ENCODE measurements around the gene C4orf50.

Gene C4orf50

DNA sequence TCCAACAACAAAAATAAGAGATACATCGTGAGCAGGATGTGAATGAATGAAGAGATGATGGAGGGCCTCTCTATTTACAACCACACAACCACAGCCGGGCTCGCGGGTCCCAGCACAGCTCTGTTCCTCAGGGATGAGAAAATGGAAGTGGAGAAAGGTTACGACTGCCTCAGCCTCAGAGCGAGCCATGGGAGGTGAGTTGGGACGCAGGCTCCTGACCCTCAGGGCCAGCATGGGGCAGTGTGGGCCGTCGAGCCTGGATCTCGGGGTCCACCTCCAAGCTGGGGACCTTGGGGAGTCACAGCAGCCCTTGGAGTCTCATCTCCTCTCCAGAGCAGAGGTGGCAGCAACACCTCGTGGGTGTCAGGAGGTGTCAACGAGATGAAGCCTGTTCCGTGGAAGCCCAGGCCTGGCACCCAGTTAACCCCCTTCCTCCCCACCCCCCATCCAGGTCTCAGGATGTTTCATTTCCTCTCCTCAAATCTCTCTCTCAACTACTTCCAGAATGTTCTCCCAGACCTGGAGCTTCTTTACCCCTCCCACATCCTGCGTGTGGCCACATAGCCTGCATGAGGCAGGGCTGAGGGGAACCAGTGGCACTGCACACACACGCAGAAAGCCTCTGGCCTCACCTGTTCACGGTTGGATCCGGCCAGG is 25.9 kb downstream of the C4orf50 start:
- no peak for DNase-seq (ENCODE audit: low read depth)

DNA sequence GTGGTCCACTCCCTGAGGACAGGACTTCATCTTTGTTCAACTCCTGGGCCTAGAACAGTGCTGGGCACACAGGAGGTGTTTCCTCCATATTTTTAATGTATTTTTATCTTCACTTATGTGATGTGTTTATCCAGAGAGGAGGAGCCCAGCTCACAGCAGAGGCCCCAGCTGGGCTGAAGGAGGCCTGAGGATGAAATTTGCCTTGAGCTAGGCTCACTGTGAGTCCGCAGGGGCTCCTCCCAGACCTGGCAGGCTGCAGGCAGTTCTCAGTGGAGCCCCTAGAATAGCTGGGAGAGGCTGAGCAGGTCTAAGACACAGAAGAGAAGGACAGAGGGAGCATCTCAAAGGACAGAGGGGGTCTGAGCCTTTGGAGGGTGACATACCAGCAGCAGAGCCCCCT is 26.8 kb downstream of the C4orf50 start:
- no peak for DNase-seq (ENCODE audit: low read depth)

DNA sequence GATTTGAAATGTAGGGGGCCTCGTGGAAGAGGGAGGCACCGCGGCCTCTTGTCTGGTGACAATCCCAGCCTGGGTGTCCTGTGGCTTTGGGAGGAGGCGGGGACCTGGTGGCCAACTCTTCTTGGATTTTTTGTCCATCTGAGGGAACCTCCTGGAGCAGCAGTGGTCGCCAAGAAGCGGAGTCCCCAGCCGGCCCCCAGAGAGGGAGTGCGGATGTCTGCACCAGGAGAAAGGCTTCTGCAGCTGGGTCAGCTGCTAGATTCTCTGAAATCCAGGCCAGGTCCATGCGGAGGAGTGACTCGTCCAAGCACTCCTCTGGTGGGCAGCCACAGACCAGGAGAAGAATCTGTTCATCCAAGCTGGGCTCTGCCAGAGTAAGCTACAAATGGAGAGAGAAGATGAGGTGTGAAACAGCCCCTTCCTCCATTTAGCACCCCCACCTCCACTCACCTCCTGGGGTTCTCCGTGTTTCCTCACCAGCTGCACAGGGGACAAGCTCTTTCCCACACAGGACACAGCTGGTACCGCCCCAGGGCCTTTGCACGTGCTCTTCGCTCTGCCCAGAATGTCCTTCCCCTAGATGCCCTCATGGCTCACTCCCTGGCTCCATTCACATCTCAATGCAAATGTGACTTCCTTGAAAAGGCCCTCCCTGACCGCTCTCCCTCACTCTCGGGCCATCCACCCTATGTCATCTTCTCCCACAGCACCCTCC is 27.6 kb downstream of the C4orf50 start:
- DNase-seq (ENCODE audit: low read depth): no peak

DNA sequence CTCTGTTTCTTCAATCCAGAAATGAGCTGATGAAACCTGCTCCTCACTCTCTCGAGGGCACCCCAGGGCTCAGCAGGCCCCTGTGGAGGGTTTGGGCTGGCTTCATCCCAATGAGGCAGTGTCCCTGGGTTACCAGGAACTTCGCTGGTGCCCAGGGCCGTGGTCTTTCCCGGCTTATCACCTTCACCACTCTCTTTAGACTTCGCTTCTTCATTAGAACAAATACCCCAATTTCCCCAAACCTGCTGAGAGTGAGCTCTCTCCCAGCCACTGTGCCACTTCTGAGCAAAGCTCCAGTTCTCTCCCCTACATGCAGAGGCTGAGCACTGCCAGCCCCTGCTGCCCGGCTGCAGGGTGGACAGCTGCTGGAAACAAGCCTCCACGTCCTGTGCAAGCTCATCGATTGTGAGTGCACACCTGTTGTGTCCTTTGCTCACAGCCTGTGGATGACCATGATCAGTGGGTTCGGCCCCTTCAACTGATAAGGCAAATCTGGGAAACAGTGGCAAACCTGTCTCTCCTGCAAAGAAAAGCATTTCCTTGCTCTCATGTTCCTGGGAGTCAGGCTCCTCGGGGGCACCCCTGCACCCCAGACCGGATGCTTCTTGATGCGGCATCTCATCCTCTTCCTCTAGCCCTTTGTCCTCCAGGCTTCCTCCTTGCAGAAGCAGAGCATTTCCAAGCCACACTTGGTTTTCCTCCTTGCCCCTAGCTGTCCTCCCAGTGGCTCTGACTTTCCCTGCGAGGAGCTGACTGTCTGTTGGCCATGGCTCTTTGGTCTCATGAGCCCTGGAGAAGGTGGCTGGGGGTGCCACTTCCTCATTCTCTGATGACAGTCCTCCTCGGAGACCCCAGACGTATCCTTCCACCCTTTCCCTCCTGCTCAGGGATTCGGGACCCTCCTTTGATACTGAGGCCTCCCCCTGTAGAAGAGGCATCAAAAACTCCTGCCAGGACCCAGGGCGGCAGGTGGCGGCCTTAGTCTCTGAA is 28.7 kb downstream of the C4orf50 start:
- DNase-seq (ENCODE audit: low read depth): no peak

DNA sequence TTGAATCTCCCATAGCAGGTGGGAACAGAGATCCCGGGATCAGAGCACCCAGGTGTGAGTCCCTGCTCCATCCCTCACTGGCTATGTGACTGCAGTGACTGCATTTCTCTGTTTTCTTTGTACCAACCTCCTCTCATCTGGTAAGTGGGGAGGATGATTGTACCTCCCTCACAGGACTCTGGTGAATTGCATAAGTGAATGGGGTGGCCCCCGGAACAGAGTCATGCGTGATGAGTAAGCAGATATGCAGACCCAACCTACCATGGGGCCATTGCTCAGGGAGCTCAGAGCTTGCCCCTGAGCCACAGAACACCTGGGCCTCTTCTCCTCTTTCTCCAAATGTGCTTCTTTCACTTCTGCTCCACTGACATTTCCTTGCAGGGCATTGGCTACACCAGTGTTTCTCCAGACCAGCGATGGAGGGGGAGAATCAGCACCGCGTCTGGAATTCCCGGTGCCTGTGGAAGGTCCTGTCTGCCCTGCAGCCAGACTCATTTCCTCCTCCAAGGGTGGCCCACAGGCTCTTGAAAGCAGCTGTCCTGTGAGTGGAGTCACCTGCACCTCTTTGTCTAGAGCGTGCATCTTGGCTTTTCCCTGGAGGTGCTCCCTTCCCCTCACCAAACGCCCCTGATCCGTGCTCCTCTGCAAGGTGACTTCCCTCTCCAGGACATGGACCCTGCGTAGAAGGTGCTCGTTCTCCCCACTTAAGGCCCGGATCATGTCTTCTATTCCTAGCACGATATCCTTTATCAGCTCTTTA is 30.0 kb downstream of the C4orf50 start:
- DNase-seq (ENCODE audit: low read depth): no peak

DNA sequence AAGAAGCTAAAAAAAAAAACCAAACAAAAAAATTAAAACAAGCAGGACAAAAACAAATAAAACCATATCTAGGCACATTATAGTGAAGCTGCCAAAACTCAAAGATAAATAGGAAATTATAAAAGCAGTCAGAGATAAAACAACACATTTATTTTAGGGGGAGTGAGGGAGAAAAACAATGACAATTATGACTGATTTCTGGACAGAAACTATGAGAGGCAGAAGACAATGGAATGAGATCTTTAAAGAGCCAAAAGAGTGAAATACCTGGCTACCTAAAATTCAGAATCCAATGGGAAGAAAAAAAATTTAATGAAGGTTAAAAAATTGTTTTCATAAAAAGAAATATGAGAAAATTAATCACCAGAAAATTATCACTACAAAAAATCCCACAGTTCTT is 33.4 kb downstream of the C4orf50 start:
- no peak for DNase-seq (ENCODE audit: low read depth)

DNA sequence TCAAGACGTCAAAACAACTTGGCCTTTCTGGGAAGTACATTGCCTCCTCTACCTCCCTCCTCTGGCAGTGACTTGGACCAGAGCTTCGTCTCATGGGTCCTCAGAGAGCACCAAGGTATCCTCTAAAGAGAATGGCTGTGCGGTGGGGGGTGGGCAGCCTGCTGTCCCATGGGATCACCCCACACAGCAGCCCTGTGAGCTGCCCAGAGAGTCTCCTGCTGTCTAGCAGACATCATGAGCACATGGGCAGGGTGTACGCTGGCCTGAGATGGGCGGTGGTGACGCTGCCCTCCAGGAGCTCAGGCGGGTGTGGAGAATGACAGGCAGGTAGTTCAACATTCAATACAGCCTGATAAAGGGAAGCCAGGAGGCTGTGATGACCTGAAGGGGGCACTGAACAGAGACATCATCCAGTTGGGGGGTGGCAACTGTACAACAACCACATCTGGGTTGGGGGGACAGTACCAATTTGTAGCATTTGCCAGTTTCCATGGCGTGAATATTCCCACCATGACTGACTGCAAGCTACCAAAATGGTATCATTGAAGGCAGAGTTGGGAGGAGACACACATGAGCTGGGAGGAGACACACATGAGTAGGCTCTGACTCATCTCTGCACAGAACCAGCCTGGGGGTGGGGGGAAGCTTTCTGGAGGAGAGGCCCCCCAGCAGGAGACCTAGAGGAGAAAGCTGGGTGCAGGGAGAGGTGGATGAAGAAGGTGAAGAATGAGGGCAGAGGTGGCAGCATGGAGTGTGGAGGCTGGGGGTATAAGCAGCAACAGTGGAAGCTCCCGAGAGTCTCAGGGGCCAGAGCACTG is 35.9 kb downstream of the C4orf50 start:
- DNase-seq (ENCODE audit: low read depth): no peak

DNA sequence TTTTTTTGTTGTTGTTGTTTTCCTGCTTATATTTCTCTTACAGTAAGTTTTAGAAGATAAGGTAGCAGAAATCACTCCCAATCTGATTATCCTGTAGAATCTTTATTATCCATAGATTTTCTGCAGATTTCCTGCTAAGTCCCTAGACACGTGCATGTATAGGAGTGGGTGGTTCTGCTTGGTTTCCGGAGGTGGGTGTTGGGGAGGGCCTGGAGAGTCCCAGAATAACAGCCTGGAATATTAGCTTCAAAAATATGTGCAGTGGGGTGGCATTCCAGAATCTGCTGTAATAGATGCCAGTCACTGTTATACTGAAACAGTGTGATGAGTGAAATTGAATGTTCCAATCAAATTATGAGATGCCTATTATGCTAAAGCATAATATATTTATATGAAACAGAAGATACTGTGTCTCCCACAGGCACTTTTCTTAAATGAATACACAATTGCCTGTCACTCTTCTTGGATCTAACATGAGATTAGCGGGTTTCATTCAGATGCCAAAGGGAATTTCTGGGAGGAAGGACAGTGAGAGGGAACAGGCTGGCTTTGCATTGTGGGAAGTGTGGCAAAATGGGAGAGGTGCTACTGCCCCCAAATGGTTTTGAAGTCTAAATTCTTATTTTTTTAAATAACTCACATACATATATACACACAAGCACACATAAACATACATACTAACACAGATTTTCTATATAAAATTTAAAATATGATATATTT is 37.6 kb downstream of the C4orf50 start:
- no peak for DNase-seq (ENCODE audit: low read depth)

DNA sequence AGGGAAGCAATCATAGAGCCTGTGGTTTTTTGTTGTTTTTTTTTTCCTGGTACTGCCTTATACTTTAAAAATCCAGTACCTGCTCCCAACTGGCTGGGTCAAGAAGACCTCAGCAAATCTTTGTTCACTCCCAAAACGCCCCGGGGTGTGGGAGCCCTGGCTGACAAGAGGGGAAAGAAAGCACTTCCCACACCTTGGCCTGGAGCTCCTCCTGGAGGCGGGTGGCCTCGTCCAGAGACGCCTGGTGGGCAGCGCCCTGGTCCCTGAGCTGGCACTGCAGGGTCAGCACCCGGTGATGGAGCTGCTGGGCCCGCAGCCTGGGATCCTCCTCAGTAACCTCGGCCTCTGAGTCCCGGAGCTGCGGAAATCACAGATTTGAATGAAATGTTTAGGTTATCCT is 38.2 kb downstream of the C4orf50 start:
- DNase-seq (ENCODE audit: low read depth): no peak

DNA sequence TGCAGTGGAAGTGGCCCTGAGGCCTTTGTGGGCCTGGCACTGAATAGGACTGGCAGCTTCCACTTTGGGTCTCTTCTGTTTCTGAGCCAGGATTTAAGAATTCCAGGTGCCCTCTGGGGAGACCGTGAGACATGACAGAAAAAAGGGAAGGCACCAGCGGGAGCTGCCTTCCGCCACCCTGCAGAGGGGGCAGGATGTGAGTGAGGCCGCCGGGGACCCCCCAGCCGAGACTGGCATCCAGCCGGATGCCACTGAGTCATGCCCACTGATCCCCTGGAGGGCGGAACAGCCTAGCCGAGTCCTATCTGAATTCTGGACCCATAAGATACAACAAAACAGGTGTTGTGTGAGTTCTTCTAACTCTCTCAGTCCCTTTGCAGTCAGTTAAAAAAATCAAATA is 41.3 kb downstream of the C4orf50 start:
- DNase-seq (ENCODE audit: low read depth): no peak

DNA sequence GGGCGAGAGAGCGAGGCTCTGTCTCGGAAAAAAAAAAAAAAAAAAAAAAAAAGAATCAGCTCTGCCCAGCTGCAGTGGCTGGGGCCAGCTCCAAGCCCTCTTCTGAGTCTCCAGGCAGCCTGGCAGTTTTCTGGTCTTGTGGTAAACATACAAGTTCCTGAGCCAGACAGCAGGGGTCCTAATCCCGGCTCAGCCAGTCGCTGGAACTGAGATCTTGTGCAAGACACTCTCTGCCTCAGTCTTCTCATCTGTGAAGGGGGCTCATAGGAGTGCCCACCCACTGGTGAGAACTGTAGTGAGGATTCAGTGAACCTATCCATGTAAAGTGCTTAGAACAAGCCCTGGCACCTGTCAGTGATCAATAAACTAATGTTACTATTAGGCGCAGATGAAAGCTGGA is 41.8 kb downstream of the C4orf50 start:
- no peak for DNase-seq (ENCODE audit: low read depth)

DNA sequence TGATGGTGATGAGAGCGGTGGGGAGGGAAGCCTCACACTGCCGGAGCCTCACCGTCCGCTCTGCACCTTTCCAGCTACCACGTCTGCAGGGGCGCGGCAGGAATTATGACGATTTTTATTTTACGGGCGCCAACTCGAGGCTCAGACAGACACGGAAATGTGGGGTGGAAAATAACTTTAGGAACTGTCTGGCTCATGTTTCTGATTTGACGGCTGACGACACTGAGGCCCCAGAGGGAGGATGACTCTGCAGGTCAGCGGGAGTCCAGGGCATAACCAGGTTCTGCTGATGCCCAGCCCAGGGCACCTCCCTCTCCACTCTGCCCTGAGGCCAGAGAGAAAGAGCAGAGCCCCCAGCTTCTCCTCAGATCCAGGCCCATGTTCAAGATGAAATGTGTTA is 43.9 kb downstream of the C4orf50 start:
- DNase-seq (ENCODE audit: low read depth): no peak

DNA sequence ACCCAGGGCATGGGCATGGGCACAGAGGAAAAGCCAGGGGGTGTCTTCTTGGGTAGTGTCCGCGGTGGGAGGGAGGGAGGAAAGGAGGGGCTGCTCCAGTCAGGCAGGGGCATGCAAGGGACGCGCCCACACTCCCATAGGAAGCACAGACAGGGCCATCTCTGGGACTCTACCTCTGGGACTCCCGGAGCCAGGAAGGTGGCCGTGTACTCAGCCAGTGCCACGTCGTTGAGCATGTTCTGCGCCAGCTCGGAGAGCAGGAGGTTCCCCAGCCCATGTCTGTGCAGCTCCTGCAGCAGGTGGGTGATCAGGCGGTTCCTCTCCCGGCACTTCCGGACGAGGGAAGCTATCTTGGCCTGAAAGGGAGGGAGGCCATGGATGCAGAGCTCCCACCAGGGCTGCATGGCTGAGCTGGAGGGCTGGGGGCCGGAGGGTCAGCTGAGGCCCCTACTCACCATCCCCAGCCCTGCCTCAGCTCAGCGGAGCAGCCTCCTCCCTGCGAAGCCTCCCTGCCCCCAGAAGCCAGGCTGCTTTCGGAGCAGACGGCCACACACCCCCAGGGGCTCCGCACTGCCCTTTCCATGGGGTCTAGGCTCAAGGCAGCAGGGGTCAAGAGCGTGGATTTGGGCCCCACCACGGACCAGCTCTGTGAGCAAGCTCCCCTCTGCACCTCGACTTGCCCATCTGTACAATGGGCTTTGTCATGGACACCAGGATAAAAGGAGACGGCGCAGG is 44.6 kb downstream of the C4orf50 start:
- DNase-seq (ENCODE audit: low read depth): no peak

DNA sequence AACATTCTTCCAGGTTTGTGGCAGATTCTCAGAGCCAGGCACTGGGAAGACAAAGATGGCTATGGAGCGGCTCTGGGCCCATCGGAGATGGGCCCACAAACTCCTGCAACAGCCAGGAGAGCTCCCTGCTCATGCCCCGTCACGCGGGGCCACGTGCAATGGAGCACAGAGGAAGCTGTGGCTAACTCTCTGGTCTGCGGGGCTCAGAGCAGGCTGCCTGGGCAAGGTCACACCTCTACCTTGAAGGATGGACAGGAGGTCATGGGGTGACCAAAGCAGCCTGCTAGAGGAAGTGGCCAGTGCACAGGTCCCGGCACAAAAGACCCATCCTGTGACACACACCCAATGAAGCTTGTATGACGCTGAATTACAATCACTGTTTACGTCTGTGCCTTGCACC is 45.2 kb downstream of the C4orf50 start:
- no peak for DNase-seq (ENCODE audit: low read depth)

DNA sequence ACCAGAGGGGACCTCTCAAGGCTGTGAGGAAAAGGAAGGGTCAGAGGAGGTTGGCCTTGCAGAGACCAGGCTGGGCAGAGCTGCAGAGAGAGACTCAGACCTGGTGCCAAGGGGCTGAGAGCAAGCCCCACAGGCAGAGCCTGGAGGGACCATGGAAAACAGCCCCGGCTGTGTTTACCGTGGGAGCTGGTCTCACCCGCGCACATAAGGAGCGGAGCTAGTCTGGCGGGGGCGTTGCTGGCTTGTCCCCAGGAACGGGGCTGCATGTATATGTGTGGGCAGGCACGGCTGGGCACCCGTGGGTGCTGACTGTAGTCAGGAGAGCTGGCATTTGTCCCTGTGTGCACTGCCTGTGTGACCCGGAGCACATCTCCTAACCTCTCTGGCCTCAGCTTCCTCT is 45.7 kb downstream of the C4orf50 start:
- DNase-seq (ENCODE audit: low read depth): no peak

DNA sequence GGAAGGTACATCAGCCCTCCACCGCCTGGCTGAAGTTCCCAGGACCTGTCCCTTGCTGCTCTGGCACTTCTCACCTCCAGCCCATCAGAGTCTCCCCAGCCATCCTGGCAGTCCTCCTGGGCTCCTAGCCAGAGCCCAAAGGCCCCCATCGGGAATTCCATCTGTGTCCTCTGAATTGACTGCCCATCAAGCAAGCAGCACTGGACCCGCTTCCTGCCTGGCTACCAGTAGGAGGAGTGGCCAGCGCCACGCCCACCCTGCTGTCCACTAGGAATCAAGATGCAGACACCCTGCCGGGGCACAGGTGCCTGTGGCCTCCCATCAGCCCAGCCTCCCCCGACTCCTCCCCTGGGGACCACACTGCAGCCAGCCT is 47.2 kb downstream of the C4orf50 start:
- no peak for DNase-seq (ENCODE audit: low read depth)

DNA sequence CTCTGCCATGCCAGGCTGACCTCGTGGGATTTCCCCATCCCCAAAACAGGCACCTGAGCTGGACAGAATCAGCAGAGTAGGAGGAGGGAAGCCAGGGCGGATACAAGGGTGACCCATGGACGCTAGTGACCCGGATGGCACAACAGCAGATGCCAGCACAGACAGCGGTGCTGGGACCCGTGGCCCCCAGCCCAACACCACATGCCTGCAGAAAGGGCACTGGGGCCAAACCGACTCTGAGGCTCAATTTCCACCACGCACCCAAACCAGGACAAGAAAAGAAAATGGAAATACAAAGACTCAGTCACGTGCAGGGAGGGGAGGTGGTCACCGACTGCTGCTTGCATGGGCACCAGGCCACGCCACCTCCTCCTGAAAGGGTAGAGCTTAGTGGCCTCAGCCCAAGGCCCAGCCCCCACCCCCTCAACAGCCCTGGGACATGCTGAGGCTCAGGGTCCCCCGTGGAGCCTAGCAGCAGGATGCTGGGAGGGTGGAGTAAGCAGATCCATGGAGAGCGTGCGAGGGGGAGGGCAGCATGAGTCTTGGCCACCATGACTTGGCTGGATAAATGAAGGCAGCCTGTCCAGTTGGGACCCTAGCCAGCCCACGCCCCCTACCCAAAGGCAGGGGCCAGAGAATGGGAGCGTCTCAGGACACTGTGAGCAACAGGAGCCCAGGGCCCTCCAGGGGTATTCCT is 47.7 kb downstream of the C4orf50 start:
- no peak for DNase-seq (ENCODE audit: low read depth)

DNA sequence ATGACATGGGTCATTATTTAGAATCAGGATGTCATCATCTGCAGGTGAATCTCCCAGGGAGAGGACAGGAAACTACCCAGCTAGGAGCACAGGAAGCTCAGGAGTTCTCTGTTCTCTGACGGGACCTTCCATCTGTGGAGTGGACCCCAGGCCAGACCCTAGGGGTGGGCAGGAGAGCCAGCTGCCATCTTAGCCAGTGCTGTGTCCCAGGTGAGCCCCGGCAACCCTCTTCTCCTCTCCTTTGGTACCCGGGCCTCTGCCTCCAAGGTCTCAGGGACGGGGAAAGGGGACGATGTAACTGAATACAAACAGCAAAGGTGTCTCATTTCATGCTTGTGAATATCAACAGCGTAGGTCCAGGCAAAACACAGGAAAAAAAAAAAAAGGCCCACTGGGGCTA is 48.5 kb downstream of the C4orf50 start:
- no peak for DNase-seq (ENCODE audit: low read depth)

DNA sequence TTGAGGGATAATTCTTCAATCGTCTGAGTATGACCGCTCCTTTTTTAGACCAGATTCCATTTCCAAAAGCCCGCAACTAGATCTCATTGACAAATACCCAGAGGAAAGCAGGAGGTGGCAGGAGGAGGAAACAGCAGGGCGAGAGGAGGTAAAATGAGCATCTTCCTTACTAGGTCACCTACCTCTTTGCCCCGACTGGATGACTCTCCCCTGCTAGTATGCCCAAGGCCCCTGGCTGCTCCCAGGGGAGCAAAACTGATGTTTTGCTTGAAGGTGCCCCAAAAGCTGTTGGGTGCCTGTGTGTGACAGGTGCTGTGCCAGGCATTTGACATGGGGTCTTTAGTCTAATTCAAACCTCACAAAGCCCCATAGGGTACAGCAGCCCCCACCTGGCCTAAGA is 48.9 kb downstream of the C4orf50 start:
- DNase-seq (ENCODE audit: low read depth): no peak
